Endodermal cell (in vitro differentiated cells): ENCODE measurements around the gene CNBD2. TPM values are rescaled to one million over a fixed set of nuclear protein-coding genes. Genes with fewer than 3 reads are reported as not detected.
A peak's percentile ranks its signal among the peaks of the same experiment; 100 is the strongest.
"Not testable (repeated sequence)": the region's sequence is repeated elsewhere in the genome, so short reads cannot be mapped to it uniquely, and the experiment has no call there.

ENCODE experiments used
- DNase-seq: peaks from one replicate; pipeline ENCODE4 v3.0.0-alpha.2; 2017
- H3K27ac ChIP-seq: 2 replicates; pipeline ENCODE4 v1.5.1; 2013; ENCODE audit warnings: mild to moderate bottlenecking, low read depth, low read length, moderate library complexity
- H3K27me3 ChIP-seq: 2 replicates; pipeline ENCODE4 v1.6.1; 2013; ENCODE audit warnings: mild to moderate bottlenecking, low read length, moderate library complexity; ENCODE audit not compliant: insufficient read depth, control insufficient read depth, poor library complexity, severe bottlenecking
- H3K36me3 ChIP-seq: 2 replicates; pipeline ENCODE4 v1.7.0; 2013; ENCODE audit warnings: mild to moderate bottlenecking, low read length, moderate library complexity; ENCODE audit not compliant: control insufficient read depth, insufficient read depth
- H3K4me1 ChIP-seq: one replicate; pipeline ENCODE4 v1.7.0; 2013; ENCODE audit warnings: low read length; ENCODE audit not compliant: control insufficient read depth, insufficient read depth
- H3K4me3 ChIP-seq: 2 replicates; pipeline ENCODE4 v1.5.1; 2013; ENCODE audit warnings: mild to moderate bottlenecking, low read length, moderate library complexity
- H3K9ac ChIP-seq: 2 replicates; pipeline ENCODE4 v1.6.1; 2013; ENCODE audit warnings: mild to moderate bottlenecking, low read length, moderate library complexity; ENCODE audit not compliant: poor library complexity, severe bottlenecking; ENCODE audit errors: extremely low read depth
- H3K9me3 ChIP-seq: 2 replicates; pipeline ENCODE4 v1.6.1; 2013; ENCODE audit warnings: mild to moderate bottlenecking, low read length, moderate library complexity; ENCODE audit not compliant: control insufficient read depth
- H3K27ac Mint-ChIP-seq: 2 replicates; pipeline ENCODE4 v1.8.0; 2020; ENCODE audit warnings: mixed read lengths
- H3K27me3 Mint-ChIP-seq: 2 replicates; pipeline ENCODE4 v1.8.0; 2021; ENCODE audit warnings: mild to moderate bottlenecking, mixed read lengths; ENCODE audit not compliant: insufficient read depth
- H3K36me3 Mint-ChIP-seq: 2 replicates; pipeline ENCODE4 v1.8.0; 2020; ENCODE audit warnings: low read depth, mixed read lengths
- H3K4me1 Mint-ChIP-seq: 2 replicates; pipeline ENCODE4 v1.8.0; 2020; ENCODE audit warnings: mixed read lengths
- H3K4me3 Mint-ChIP-seq: 2 replicates; pipeline ENCODE4 v1.8.0; 2020; ENCODE audit warnings: mild to moderate bottlenecking, moderate library complexity, mixed read lengths
- H3K9me3 Mint-ChIP-seq: 2 replicates; pipeline ENCODE4 v1.8.0; 2020; ENCODE audit warnings: mild to moderate bottlenecking, mixed read lengths
- CTCF ChIP-seq: fragments of 200-600 bp; sonication (generic); conservative IDR thresholded peaks from 2 replicates; pipeline ENCODE4 v1.5.0; 2021; ENCODE audit warnings: antibody characterized with exemption, mild to moderate bottlenecking
- WGBS, 2 experiments: methylation state at CpG; one replicate each; pipeline versions ENCODE4 v1.1.5 to v1.1.7; 2013; ENCODE audit warnings: missing lambda C conversion rate in 2 of 2, mixed read lengths in 1 of 2; ENCODE audit not compliant: insufficient coverage in 1 of 2, insufficient read length in 1 of 2; 5-methylcytosine and 5-hydroxymethylcytosine counted together
- total RNA-seq, 2 donors: library from RNA; stranded (reverse); fragmentation: NEBNext Ultra II Directional in 1 of 2; extraction: Animal tissue kit (Norgen Biotek cat#: 25700) in 1 of 2; gene quantifications; 2 replicates in 1 of 2; 3 replicates in 1 of 2; pipeline ENCODE4 v1.2.1, GENCODE V29; 2021

CNBD2 gene
- total RNA-seq, 2 donors from 2014 or later = 1.3 to 1.9 TPM

DNA sequence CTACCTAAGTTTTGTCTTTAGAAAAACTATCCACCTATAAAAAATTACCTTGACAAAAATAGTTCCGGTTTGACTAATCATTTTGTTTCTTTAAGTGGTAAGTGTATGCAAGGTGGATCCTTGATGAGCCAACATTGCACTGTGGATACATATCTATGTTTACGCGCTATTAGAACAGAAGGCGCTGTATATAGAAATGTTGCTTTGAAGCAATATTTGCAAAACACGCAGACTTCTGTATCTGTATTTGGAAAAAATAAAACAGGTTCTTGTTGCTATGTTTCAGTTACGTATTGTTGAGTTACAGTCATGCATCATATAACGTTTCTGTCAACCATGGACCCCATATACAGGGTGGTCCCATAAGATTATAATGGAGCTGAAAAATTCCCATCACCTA lies 18.3 kb upstream of the CNBD2 start:
- DNase-seq = no peak
- no peaks in the 10 kb centered on the region for H3K27me3 ChIP-seq
- Mint-ChIP-seq H3K9me3 (no peaks in the 10 kb centered on the region), H3K4me3 (no peak overlapping the region), H3K27me3 (no peaks in the 10 kb centered on the region), H3K27ac (no peak overlapping the region), H3K4me1 (peaks cover 7% of the 10 kb centered on the region), H3K36me3 (peaks cover 28% of the 10 kb centered on the region)
- peaks cover 33% of the 10 kb centered on the region for H3K36me3 ChIP-seq
- TF ChIP-seq CTCF = no peak
- no peak overlapping the region for H3K9ac ChIP-seq
- H3K27ac ChIP-seq = no peak overlapping the region
- no peak overlapping the region for H3K4me3 ChIP-seq
- WGBS, 2 experiments = 93 to 96% methylated on average over 4 to 7 of the region's 7 CpGs
- no peaks in the 10 kb centered on the region for H3K4me1 ChIP-seq
- H3K9me3 ChIP-seq = no peaks in the 10 kb centered on the region

GRCh38 chr20:35952080-35952479 lies 16.3 kb upstream of the CNBD2 start:
- DNase-seq, H3K9me3 ChIP-seq, H3K27me3 ChIP-seq, H3K9ac ChIP-seq, H3K4me3 Mint-ChIP-seq, H3K4me1 ChIP-seq, H3K9me3 Mint-ChIP-seq, H3K27me3 Mint-ChIP-seq, H3K27ac ChIP-seq: not testable (repeated sequence)
- H3K4me1 Mint-ChIP-seq = peaks cover 11% of the 10 kb centered on the region
- peak overlapping the region; percentile 75 for H3K27ac Mint-ChIP-seq
- Histone ChIP-seq H3K4me3 (peak overlapping the region; percentile 94), H3K36me3 (peaks cover 28% of the 10 kb centered on the region)
- H3K36me3 Mint-ChIP-seq = peaks cover 23% of the 10 kb centered on the region
- WGBS, 2 experiments = 94 to 96% methylated on average over 12 to 14 of the region's 14 CpGs

DNA sequence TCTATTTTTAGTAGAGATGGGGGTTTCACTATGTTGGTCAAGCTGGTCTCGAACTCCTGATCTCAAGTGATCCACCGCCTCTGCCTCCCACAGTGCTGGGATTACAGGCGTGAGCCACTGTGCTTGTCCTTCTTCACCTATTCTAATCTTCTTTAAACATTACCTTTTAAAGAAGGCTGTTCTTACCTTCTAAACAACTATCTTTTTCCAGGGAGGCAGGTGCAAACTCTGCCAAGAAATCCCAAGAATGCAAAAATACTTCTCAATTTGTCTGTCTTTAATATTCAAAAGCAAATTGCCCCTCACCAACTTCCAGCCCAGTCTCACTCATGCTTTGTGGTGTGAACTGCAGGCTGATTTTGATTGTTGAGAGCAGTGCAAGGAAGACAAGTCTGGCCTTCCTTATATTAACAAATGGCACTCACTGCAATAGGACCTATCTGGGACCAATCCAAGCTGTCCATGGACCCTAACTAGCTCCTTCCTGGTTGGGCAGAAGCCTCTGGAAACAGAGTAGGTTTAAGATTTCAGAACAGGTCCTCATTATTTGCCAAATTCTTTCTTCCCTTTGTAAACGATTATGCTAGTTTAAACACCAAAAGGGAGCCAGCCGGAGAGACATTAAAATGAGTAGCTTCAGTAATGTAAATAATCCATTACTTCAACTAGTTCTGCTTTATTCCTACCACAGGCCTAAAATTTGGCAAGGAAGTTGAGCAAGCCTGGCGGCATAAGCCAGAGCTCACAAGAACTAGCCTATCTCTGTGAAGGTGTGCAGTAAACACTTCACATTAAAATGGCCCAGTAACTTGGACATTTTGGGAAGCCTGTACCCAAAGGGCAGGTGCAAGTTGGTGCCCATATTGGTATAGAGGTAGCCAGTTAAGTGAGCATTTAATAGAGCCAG lies 15.7 kb upstream of the CNBD2 start:
- no peaks in the 10 kb centered on the region for H3K9me3 Mint-ChIP-seq
- peak overlapping the region; percentile 96 for H3K9ac ChIP-seq
- H3K4me1 ChIP-seq = no peaks in the 10 kb centered on the region
- peaks cover 12% of the 10 kb centered on the region for H3K27me3 Mint-ChIP-seq
- peak overlapping the region; percentile 98 for H3K27ac ChIP-seq
- peak overlapping the region; percentile 97 for H3K27ac Mint-ChIP-seq
- peaks cover 16% of the 10 kb centered on the region for H3K36me3 Mint-ChIP-seq
- H3K4me3 Mint-ChIP-seq = peak overlapping the region; percentile 89
- no peak for TF ChIP-seq CTCF
- WGBS, 2 experiments = 73 to 90% methylated on average over 4 to 6 of the region's 6 CpGs
- H3K4me3 ChIP-seq = peak overlapping the region; percentile 94
- no peaks in the 10 kb centered on the region for H3K27me3 ChIP-seq
- DNase-seq = no peak
- peaks cover 9% of the 10 kb centered on the region for H3K4me1 Mint-ChIP-seq
- no peaks in the 10 kb centered on the region for H3K9me3 ChIP-seq
- H3K36me3 ChIP-seq = peaks cover 24% of the 10 kb centered on the region
